SK-N-MC (cell line): ENCODE data around the gene SNX8.

Experiments used
- EZH2 ChIP-seq: fragments of 200-600 bp; sonication (generic); IDR thresholded peaks from one replicate; pipeline ENCODE4 v1.6.1; 2017; ENCODE audit warnings: antibody characterized with exemption
- FOXP2 ChIP-seq: optimal IDR thresholded peaks from 2 replicates; pipeline ENCODE3; 2011; ENCODE audit warnings: mild to moderate bottlenecking, moderate library complexity; ENCODE audit not compliant: insufficient read depth; ENCODE audit errors: extremely low read length, control extremely low read depth
- POLR2AphosphoS5 ChIP-seq: IDR thresholded peaks from 2 replicates; pipeline ENCODE4 v1.6.1; 2012; ENCODE audit warnings: mild to moderate bottlenecking, low read depth, low read length, borderline replicate concordance

- no peak for TF ChIP-seq EZH2
- TF ChIP-seq POLR2AphosphoS5, result no peak
- TF ChIP-seq FOXP2, result no peak
Measured at GRCh38 chr7:2244404-2244995, 69.7 kb downstream of the SNX8 start.
